ENCODE data around the gene ALDOC. TPM values are rescaled to one million over a fixed set of nuclear protein-coding genes. Genes with fewer than 3 reads are reported as not detected.
"Not testable (repeated sequence)": the region's sequence is repeated elsewhere in the genome, so short reads cannot be mapped to it uniquely, and the experiment has no call there.

ALDOC gene
- total RNA-seq, 2 donors from 2014 or later = 43.3 to 43.7 TPM

DNA sequence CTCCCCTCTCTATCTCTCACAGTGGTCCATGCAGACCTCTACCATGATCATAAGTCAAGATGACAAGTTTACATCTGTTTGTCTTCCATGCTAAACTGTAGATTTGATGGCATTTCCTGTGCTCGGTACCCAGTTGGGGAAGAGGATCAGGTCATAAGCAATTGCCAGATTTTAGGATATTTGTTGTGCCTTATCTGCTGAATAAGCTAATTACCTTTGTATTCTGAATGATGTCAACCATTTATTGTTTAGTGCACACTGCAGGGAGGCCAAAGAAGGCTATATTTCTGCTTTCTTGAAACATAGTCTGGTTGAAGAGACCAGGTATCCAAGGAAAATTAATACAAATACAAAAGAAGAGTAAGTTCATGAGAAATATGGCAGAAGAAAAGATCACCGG, 5.8 kb upstream of the ALDOC start:
- Histone ChIP-seq H3K36me3 (peaks cover 3% of the 10 kb centered on the region), H3K4me1 (ENCODE audit: control insufficient read depth in 1 of 2, low read depth in 2 of 2) (no peaks in the 10 kb centered on the region), H3K4me3 (no peak overlapping the region), H3K9me3 (no peaks in the 10 kb centered on the region), H3K27me3 (replicated peaks; ENCODE audit: insufficient read depth) (no peaks in the 10 kb centered on the region), H3K27ac (no peak overlapping the region)
- DNase-seq (ENCODE audit: low spot score) (no peak), ATAC-seq (ENCODE audit: insufficient number of reproducible peaks, low FRiP score, low read depth) (no peak)
- TF ChIP-seq, protein P1, sequence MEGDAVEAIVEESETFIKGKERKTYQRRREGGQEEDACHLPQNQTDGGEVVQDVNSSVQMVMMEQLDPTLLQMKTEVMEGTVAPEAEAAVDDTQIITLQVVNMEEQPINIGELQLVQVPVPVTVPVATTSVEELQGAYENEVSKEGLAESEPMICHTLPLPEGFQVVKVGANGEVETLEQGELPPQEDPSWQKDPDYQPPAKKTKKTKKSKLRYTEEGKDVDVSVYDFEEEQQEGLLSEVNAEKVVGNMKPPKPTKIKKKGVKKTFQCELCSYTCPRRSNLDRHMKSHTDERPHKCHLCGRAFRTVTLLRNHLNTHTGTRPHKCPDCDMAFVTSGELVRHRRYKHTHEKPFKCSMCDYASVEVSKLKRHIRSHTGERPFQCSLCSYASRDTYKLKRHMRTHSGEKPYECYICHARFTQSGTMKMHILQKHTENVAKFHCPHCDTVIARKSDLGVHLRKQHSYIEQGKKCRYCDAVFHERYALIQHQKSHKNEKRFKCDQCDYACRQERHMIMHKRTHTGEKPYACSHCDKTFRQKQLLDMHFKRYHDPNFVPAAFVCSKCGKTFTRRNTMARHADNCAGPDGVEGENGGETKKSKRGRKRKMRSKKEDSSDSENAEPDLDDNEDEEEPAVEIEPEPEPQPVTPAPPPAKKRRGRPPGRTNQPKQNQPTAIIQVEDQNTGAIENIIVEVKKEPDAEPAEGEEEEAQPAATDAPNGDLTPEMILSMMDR (IDR thresholded peaks at IDR 0.05) = no peak

DNA sequence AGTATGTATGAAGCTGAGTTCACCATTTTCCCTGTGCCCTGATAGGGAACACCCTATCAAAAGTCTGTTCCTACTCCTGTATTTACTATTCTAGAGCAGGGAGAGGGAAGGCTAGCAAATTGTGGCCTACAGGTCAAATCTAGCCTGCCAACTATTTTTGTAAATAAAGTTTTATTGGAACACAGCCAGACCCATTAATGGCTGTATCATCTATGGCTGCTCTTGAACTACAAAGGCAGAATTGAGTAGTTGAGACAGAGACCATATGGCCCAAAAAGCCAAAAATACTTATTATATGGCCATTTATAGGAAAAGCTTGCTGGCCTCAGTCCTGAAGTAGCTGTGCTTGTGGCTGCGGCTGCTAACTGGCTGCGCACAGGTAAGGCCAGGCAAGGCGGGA, 4.3 kb upstream of the ALDOC start:
- DNase-seq (ENCODE audit: low spot score) = no peak

DNA sequence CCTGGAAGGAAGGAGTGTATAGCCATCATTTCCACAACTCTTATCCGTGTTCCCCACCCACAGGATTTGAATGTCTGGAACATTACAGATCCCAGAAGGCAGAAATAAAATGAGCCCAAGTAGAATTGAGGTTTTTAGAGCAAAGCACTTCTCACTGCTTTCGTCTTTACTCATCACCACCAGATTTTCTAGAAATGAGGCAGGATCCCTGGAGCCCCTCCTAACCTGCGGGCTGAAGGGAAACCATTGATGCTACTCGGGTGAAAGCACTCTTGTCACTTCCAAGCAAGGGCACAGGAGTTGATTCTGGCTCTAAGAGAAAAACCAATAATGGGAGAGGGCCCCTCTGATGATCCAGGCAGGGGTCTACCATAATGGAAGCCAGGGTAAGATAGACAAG, 2.8 kb upstream of the ALDOC start:
- no peak overlapping the region for H3K4me3 ChIP-seq
- H3K27me3 ChIP-seq (replicated peaks; ENCODE audit: insufficient read depth) = no peaks in the 10 kb centered on the region
- no peak for ATAC-seq (ENCODE audit: insufficient number of reproducible peaks, low FRiP score, low read depth)
- DNase-seq (ENCODE audit: low spot score) = no peak
- H3K36me3 ChIP-seq = peaks cover 3% of the 10 kb centered on the region
- no peaks in the 10 kb centered on the region for H3K9me3 ChIP-seq
- H3K27ac ChIP-seq = no peak overlapping the region
- TF ChIP-seq, protein P1 (IDR thresholded peaks at IDR 0.05) = no peak
- peaks cover 7 to 14% of the 10 kb centered on the region in 2 donors for H3K4me1 ChIP-seq (ENCODE audit: control insufficient read depth in 1 of 2, low read depth in 2 of 2)

More for the DNA sequence above, 4.3 kb upstream of the ALDOC start:
- Histone ChIP-seq H3K27me3 (replicated peaks; ENCODE audit: insufficient read depth) (no peaks in the 10 kb centered on the region), H3K4me3 (no peak overlapping the region), H3K9me3 (no peaks in the 10 kb centered on the region), H3K27ac (no peak overlapping the region), H3K4me1 (ENCODE audit: control insufficient read depth in 1 of 2, low read depth in 2 of 2) (peaks cover 4 to 9% of the 10 kb centered on the region in 2 donors), H3K36me3 (peaks cover 3% of the 10 kb centered on the region)
- ATAC-seq (ENCODE audit: insufficient number of reproducible peaks, low FRiP score, low read depth) = no peak
- TF ChIP-seq, protein P1 (IDR thresholded peaks at IDR 0.05) = no peak

DNA sequence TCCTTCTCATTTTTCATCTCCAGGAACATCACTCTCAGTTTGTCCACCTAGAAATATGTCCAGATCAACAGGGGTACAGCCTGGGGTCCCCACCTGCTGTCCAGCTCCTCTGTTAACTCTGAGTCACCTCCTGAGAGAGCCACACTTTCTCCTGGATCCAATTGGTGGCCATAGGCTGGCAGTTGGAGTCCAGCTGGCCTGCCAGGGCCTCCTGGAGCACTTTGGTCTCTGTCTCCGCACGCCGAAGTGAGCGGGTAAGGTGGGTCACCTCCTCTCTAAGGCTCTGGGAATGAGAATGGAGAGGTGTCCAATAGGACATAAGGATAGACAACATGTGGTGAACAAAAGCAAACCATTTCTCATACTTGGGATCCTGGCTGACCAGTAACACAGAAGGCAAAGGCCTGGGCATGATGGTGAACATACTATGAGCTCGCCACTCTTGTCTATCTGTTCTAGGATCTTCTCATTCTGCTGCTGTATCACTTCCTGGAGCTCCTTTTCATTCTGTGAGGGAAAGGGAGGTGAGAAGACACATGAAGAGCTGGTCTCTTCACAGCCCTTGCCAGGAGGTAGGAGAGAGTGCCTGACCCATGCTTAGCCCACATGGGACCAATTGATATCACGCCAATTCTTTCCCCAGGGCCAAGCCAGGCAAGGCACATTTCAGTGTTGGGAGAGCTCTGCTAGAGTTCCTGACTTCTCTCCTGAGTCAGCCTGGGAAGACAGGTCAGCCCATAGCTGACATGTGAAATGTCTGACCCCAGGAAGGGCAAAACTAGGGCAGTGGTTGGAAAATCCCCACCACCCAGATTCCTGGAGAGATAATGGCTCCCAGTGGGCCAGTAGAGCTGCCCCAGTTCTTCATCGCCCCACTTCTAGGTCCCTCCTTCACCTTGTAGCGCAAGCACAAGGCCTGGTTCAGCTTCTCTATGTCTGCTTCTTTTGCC, 1.8 kb upstream of the ALDOC start:
- no peak overlapping the region for H3K27ac ChIP-seq

DNA sequence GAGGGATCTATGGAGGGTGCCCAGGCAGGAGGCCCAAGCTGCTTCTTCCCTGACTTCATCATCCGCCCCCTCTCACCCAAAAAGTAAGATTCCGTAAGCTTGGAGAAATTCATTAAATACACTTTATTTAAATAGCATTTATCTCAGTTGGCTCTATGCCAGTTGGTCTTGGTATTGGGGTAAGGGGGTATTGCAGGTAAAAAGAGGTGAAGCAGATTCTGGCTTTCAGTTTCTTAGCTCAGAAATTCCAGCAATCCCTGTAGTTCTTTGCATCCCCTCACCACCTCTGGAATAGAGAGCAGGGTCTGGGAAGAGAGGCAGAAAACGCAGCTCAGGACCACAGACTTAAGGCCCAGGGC, 750 bp upstream of the ALDOC start:
- Histone ChIP-seq H3K4me3 (peak overlapping the region; percentile 64), H3K27ac (peak overlapping the region; percentile 24 to 44), H3K27me3 (replicated peaks; ENCODE audit: insufficient read depth) (no peaks in the 10 kb centered on the region), H3K36me3 (no peaks in the 10 kb centered on the region), H3K4me1 (ENCODE audit: control insufficient read depth in 1 of 2, low read depth in 2 of 2) (peaks cover 7 to 23% of the 10 kb centered on the region in 2 donors), H3K9me3 (no peaks in the 10 kb centered on the region)
- no peak for ATAC-seq (ENCODE audit: insufficient number of reproducible peaks, low FRiP score, low read depth)
- TF ChIP-seq, protein P1 (IDR thresholded peaks at IDR 0.05) = no peak
- DNase-seq (ENCODE audit: low spot score) = no peak

More for the DNA sequence above, 1.8 kb upstream of the ALDOC start:
- Histone ChIP-seq H3K36me3 (peaks cover 2% of the 10 kb centered on the region), H3K4me3 (no peak overlapping the region), H3K9me3 (no peaks in the 10 kb centered on the region), H3K4me1 (ENCODE audit: control insufficient read depth in 1 of 2, low read depth in 2 of 2) (peaks cover 7 to 14% of the 10 kb centered on the region in 2 donors), H3K27me3 (replicated peaks; ENCODE audit: insufficient read depth) (no peaks in the 10 kb centered on the region)
- no peak for ATAC-seq (ENCODE audit: insufficient number of reproducible peaks, low FRiP score, low read depth)
- no peak for DNase-seq (ENCODE audit: low spot score)
- TF ChIP-seq, protein P1 (IDR thresholded peaks at IDR 0.05) = no peak

DNA sequence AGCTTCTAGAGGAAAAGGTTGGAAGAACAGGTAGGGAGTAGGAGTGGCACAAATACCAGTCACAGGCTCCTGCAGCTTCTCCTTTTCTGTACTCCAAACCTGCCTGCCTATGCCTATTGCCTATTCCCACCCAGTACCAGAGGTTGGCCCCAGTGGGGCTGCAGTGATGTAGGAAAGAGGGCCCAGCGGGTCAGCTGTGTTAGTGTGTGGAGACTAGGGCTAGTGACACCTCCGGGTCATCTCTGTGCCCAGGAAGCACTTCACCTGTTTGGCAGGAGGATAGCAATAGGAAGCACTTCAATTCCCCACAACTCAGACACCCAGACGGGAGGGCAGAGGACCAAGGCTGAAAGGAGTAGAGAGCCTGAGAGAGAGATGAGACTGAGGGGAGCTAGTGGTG, 679 bp downstream of the ALDOC start:
- Histone ChIP-seq H3K4me1 (ENCODE audit: control insufficient read depth in 1 of 2, low read depth in 2 of 2) (peaks cover 12 to 30% of the 10 kb centered on the region in 2 donors), H3K4me3 (peak overlapping the region; percentile 11)
- not testable (repeated sequence) for DNase-seq (ENCODE audit: low spot score); H3K27me3 ChIP-seq (replicated peaks; ENCODE audit: insufficient read depth); H3K9me3 ChIP-seq; H3K36me3 ChIP-seq; H3K27ac ChIP-seq; ATAC-seq (ENCODE audit: insufficient number of reproducible peaks, low FRiP score, low read depth)
